CD8-positive, alpha-beta memory T cell (primary cell): Measurements from ENCODE around the gene ABCC4. TPM values are rescaled to one million over a fixed set of nuclear protein-coding genes. Genes with fewer than 3 reads are reported as not detected.
A peak's percentile ranks its signal among the peaks of the same experiment; 100 is the strongest.

Experiments used
- CTCF ChIA-PET: fragments of 350-600 bp; sonication (Branson Sonifier 250); formaldehyde crosslinking; loops from one replicate; lab custom pipeline; 2021; ENCODE audit warnings: antibody characterized with exemption; lab: Charles Lee
- POLR2A ChIA-PET: fragments of 350-600 bp; sonication (Branson Sonifier 250); formaldehyde crosslinking; loops from one replicate; lab custom pipeline; 2021; ENCODE audit warnings: antibody characterized with exemption; lab: Charles Lee
- DNase-seq, 5 donors: peaks; one replicate each; pipeline versions ENCODE4 v3.0.0 to v3.0.0-alpha.2; 2020 to 2022; ENCODE audit warnings: mixed read lengths in 1 of 5
- H3K27ac ChIP-seq: one replicate; pipeline ENCODE4 v1.7.0; 2013; ENCODE audit warnings: low read depth, mild to moderate bottlenecking, low read length, moderate library complexity
- H3K27me3 ChIP-seq: 2 replicates; pipeline ENCODE4 v1.7.0; 2013; ENCODE audit warnings: low read length, mild to moderate bottlenecking; ENCODE audit not compliant: insufficient read depth, poor library complexity, severe bottlenecking
- H3K36me3 ChIP-seq: 2 replicates; pipeline ENCODE4 v1.7.0; 2013; ENCODE audit warnings: mild to moderate bottlenecking, low read length, moderate library complexity; ENCODE audit not compliant: insufficient read depth
- H3K4me1 ChIP-seq: 2 replicates; pipeline ENCODE4 v1.7.0; 2013; ENCODE audit warnings: mild to moderate bottlenecking, low read length, moderate library complexity; ENCODE audit not compliant: insufficient read depth
- H3K4me3 ChIP-seq: 2 replicates; pipeline ENCODE4 v1.7.0; 2013; ENCODE audit warnings: mild to moderate bottlenecking, low read length
- H3K9me3 ChIP-seq: 2 replicates; pipeline ENCODE4 v1.7.0; 2013; ENCODE audit warnings: mild to moderate bottlenecking, low read length
- H3K27ac Mint-ChIP-seq, 8 donors: one replicate each; pipeline ENCODE4 v1.8.0; 2020 to 2021; ENCODE audit warnings: mixed read lengths in 8 of 8, mild to moderate bottlenecking in 6 of 8, inconsistent platforms in 3 of 8, moderate library complexity in 3 of 8
- H3K27me3 Mint-ChIP-seq, 2 donors: one replicate each; pipeline ENCODE4 v1.8.0; 2020 to 2021; ENCODE audit warnings: mixed read lengths in 2 of 2, mild to moderate bottlenecking in 1 of 2, moderate library complexity in 1 of 2
- H3K36me3 Mint-ChIP-seq, 3 donors: one replicate each; pipeline ENCODE4 v1.8.0; 2020 to 2021; ENCODE audit warnings: mixed read lengths in 3 of 3, inconsistent platforms in 1 of 3, mild to moderate bottlenecking in 1 of 3
- H3K4me1 Mint-ChIP-seq, 3 donors: one replicate each; pipeline ENCODE4 v1.8.0; 2020 to 2021; ENCODE audit warnings: mixed read lengths in 3 of 3, inconsistent platforms in 1 of 3, mild to moderate bottlenecking in 1 of 3
- H3K4me3 Mint-ChIP-seq, 7 donors: one replicate each; pipeline ENCODE4 v1.8.0; 2020 to 2021; ENCODE audit warnings: mixed read lengths in 7 of 7, mild to moderate bottlenecking in 6 of 7, moderate library complexity in 4 of 7, inconsistent platforms in 2 of 7
- H3K9me3 Mint-ChIP-seq, 5 donors: one replicate each; pipeline ENCODE4 v1.8.0; 2020 to 2022; ENCODE audit warnings: mixed read lengths in 5 of 5, mild to moderate bottlenecking in 3 of 5, moderate library complexity in 2 of 5, inconsistent platforms in 1 of 5
- polyA plus RNA-seq: library from polyadenylated mRNA; unstranded; fragments of 300-500 nt; fragmentation: Illumina TruSeq; gene quantifications from one replicate; pipeline ENCODE4 v1.2.3, GENCODE V29; 2021
- total RNA-seq, 2 experiments: library from RNA; stranded (reverse); gene quantifications; one replicate each; pipeline ENCODE4 v1.2.3, GENCODE V29; 2021

The ABCC4 gene
- total and polyA plus RNA-seq, 3 experiments from 2014 or later, result 3.0 to 12.5 (median 11.2) TPM

DNA sequence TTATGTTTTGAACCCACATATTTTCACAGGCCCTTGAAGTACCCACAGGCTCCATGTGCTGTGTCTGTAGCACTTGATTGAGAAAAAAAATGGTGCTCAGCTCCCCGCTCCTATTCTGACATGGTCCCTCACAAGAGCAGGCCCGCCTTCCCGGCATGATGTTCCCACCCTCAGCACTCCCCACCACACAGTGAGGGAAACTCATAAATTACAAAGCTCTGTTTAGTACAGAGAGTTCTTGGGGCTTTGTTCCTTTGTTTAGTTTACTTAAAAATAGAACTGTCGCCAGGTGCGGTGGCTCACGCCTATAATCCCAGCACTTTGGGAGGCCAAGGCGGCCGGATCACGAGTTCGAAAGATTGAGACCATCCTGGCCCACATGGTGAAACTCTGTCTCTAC lies 25.9 kb upstream of the ABCC4 start:
- H3K4me3 ChIP-seq, result no peak overlapping the region
- H3K27ac ChIP-seq, result no peak overlapping the region
- H3K4me1 ChIP-seq, result no peaks in the 10 kb centered on the region
- Mint-ChIP-seq H3K4me1 (no peaks in the 10 kb centered on the region), H3K27ac (no peak overlapping the region), H3K4me3 (no peak overlapping the region), H3K36me3 (no peaks in the 10 kb centered on the region), H3K27me3 (no peaks in the 10 kb centered on the region), H3K9me3 (no peaks in the 10 kb centered on the region)
- POLR2A ChIA-PET, result no interaction called here
- CTCF ChIA-PET, result no interaction called here
- DNase-seq, result no peak
- H3K36me3 ChIP-seq, result no peaks in the 10 kb centered on the region
- no peaks in the 10 kb centered on the region for H3K9me3 ChIP-seq
- H3K27me3 ChIP-seq, result no peaks in the 10 kb centered on the region

GRCh38 chr13:95326695-95327094 lies 25.4 kb upstream of the ABCC4 start:
- Histone ChIP-seq H3K27ac (no peak overlapping the region), H3K4me1 (no peaks in the 10 kb centered on the region), H3K4me3 (no peak overlapping the region), H3K36me3 (no peaks in the 10 kb centered on the region), H3K27me3 (no peaks in the 10 kb centered on the region), H3K9me3 (no peaks in the 10 kb centered on the region)
- no peaks in the 10 kb centered on the region for H3K9me3 Mint-ChIP-seq
- POLR2A ChIA-PET, result no interaction called here
- H3K4me3 Mint-ChIP-seq, result no peak overlapping the region
- DNase-seq, result no peak
- no peaks in the 10 kb centered on the region for H3K4me1 Mint-ChIP-seq
- no peaks in the 10 kb centered on the region for H3K36me3 Mint-ChIP-seq
- H3K27me3 Mint-ChIP-seq, result no peaks in the 10 kb centered on the region
- CTCF ChIA-PET, result no interaction called here
- no peak overlapping the region for H3K27ac Mint-ChIP-seq

GRCh38 chr13:95325485-95325884 lies 24.2 kb upstream of the ABCC4 start:
- H3K36me3 ChIP-seq, result no peaks in the 10 kb centered on the region
- H3K27ac ChIP-seq, result no peak overlapping the region
- H3K9me3 Mint-ChIP-seq, result no peaks in the 10 kb centered on the region
- no peak overlapping the region for H3K4me3 Mint-ChIP-seq
- H3K9me3 ChIP-seq, result no peaks in the 10 kb centered on the region
- H3K4me1 Mint-ChIP-seq, result no peaks in the 10 kb centered on the region
- ChIA-PET CTCF (no interaction called here), POLR2A (no interaction called here)
- no peaks in the 10 kb centered on the region for H3K36me3 Mint-ChIP-seq
- H3K27me3 ChIP-seq, result no peaks in the 10 kb centered on the region
- no peaks in the 10 kb centered on the region for H3K4me1 ChIP-seq
- DNase-seq, result no peak
- H3K4me3 ChIP-seq, result no peak overlapping the region
- no peak overlapping the region for H3K27ac Mint-ChIP-seq
- H3K27me3 Mint-ChIP-seq, result peaks cover 0 to 3% of the 10 kb centered on the region in 2 donors

DNA sequence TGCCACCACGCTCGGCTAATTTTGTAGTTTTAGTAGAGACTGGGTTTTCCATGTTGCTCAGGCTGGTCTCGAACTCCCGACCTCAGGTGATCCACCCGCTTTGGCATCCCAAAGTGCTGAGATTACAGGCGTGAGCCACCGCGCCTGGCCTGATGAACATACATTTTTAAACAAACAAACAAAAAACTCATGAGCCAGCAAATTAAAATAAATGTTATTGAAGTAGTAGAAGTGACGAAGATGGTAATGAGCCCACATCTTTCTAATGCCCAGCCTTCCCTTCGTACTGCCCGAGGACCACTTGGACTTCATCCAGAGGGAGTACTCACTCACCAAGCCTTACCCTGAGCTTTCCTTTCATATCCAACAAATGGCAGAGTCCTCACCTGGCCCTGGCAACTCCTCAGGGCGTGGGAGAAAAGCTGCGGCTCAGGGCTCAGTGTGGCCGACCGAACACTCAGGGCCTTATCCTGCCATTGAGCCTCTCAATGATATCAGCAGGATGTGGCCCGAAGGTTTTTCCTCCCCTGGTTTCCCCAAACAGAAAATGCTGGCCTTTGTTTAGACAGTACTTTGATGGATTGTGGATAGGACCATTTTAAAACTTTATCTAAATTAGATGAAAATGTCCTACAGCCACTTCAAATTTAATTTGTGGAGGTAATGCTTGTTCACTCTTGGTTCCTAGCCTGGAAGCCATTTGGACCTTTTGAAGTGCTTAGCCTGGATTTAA lies 22.8 kb upstream of the ABCC4 start:
- no peaks in the 10 kb centered on the region for H3K4me1 ChIP-seq
- Mint-ChIP-seq H3K27ac (no peak overlapping the region), H3K4me3 (no peak overlapping the region), H3K9me3 (no peaks in the 10 kb centered on the region), H3K36me3 (no peaks in the 10 kb centered on the region), H3K27me3 (peaks cover 0 to 11% of the 10 kb centered on the region in 2 donors), H3K4me1 (no peaks in the 10 kb centered on the region)
- no peaks in the 10 kb centered on the region for H3K9me3 ChIP-seq
- no peak for DNase-seq
- CTCF ChIA-PET, result no interaction called here
- H3K36me3 ChIP-seq, result no peaks in the 10 kb centered on the region
- POLR2A ChIA-PET, result interaction anchor here (0.5 kb wide), 1 partner anchor 19 kb away, joined by 6 read pairs; no protein-coding TSS in a partner anchor
- no peak overlapping the region for H3K27ac ChIP-seq
- H3K27me3 ChIP-seq, result no peaks in the 10 kb centered on the region
- no peak overlapping the region for H3K4me3 ChIP-seq

DNA sequence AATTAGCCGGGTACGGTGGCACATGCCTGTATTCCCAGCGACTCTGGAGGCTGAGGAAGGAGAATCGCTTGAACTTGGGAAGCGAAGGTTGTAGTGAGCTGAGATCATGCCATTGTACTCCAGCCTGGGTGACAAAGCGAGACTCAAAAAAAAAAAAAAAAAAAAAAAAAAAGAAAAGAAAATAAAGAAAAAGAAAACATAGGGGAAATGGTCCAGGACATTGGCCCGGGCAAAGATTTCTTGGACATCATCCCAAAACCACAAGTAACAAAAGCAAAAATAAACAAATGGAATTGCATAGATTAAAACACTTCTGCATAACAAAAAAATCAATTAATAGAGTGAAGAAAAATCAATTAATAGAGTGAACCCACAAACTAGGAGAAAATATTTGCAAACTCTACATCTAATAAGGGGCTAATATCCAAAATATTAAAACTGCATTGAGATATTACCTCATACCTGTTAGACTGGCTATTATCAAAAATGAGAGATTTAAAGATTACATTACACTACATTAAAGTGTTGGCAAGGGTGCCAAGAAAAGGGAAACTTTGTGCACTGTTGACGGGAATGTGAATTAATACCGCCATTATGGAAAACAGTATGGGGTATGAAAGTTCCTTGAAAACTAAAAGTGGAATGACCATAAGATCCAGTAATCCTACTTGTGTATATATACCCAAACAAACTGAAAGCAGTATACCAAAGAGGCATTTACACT lies 18.5 kb upstream of the ABCC4 start:
- H3K4me3 ChIP-seq, result no peak overlapping the region
- H3K4me3 Mint-ChIP-seq, result no peak overlapping the region
- DNase-seq, result no peak
- no peaks in the 10 kb centered on the region for H3K36me3 Mint-ChIP-seq
- no peaks in the 10 kb centered on the region for H3K36me3 ChIP-seq
- no peaks in the 10 kb centered on the region for H3K4me1 Mint-ChIP-seq
- peaks cover 0 to 20% of the 10 kb centered on the region in 2 donors for H3K27me3 Mint-ChIP-seq
- no peaks in the 10 kb centered on the region for H3K9me3 ChIP-seq
- no peak overlapping the region for H3K27ac Mint-ChIP-seq
- no peak overlapping the region for H3K27ac ChIP-seq
- ChIA-PET CTCF (no interaction called here), POLR2A (no interaction called here)
- H3K9me3 Mint-ChIP-seq, result no peaks in the 10 kb centered on the region
- no peaks in the 10 kb centered on the region for H3K4me1 ChIP-seq
- H3K27me3 ChIP-seq, result no peaks in the 10 kb centered on the region

DNA sequence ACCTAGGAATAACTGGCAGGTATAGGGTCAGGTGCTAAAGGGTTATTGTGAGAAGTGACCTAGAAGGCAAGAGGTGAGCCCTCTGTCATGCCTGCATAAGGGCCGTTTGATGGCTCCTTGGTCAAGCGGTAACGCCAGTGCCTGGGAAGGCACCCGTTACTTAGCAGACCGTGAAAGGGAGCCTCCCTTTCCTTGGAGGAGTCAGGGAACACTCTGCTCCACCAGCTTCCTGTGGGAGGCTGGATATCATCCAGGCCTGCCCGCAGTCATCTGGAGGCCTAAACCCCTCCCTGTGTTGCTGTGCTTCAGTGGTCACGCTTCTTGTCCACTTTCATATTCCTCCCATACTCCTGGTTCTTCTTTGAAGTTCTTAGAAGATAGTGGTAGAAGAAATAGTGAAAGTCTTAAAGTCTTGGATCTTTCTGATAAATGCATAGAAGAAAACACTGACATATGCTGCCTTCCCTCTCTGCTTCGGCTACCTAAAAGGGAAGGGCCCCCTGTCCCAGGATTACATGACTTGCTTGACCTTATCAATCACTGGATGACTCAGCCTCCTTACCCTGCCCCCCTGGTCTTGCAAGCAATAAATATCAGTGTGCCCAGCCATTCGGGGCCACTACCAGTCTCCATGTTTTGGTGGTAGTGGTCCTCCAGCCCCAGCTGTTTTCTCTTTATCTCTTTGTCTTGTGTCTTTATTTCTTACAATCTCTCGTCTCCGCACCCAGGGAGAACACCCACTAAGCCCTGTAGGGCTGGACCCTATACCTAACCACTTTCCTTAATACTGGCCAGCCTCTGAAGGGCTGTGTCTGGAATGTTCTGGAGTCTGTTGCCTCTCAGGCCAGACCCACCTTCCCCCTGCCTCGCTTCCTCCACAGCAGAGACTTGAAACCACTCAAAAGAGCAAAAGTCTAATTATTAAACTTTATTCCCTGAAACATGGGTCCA lies 16.1 kb upstream of the ABCC4 start:
- no peaks in the 10 kb centered on the region for H3K27me3 ChIP-seq
- no peaks in the 10 kb centered on the region for H3K4me1 ChIP-seq
- no peaks in the 10 kb centered on the region for H3K36me3 Mint-ChIP-seq
- H3K36me3 ChIP-seq, result no peaks in the 10 kb centered on the region
- no peaks in the 10 kb centered on the region for H3K9me3 Mint-ChIP-seq
- no peak overlapping the region for H3K4me3 ChIP-seq
- H3K4me3 Mint-ChIP-seq, result no peak overlapping the region
- H3K9me3 ChIP-seq, result no peaks in the 10 kb centered on the region
- CTCF ChIA-PET, result no interaction called here
- H3K27me3 Mint-ChIP-seq, result peaks cover 0 to 24% of the 10 kb centered on the region in 2 donors
- H3K27ac Mint-ChIP-seq, result peak overlapping the region in 1 of 8 donors; percentile 55
- no peaks in the 10 kb centered on the region for H3K4me1 Mint-ChIP-seq
- no peak for DNase-seq
- peak overlapping the region; percentile 6 for H3K27ac ChIP-seq
- POLR2A ChIA-PET, result no interaction called here

DNA sequence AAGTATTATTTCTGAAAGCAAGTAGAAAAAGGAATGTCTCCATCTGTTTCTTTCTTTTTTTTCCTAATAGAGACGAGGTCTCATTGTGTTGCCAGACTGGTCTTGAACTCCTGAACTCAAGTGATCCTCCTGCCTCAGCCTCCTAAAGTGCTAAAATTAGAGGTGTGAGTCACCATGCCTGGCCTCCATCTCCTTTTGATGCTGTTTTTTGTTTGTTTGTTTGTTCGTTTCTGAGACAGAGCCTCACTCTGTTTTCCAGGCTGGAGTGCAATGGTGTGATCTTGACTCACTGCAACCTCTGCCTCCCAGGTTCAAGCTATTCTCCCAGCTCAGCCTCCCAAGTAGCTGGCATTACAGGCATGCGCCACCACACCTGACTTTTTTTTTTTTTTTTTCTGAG lies 14.5 kb upstream of the ABCC4 start:
- Histone ChIP-seq H3K9me3 (no peaks in the 10 kb centered on the region), H3K4me3 (no peak overlapping the region), H3K36me3 (no peaks in the 10 kb centered on the region), H3K4me1 (no peaks in the 10 kb centered on the region), H3K27ac (no peak overlapping the region), H3K27me3 (no peaks in the 10 kb centered on the region)
- H3K27ac Mint-ChIP-seq, result no peak overlapping the region
- ChIA-PET POLR2A (no interaction called here), CTCF (no interaction called here)
- DNase-seq, result no peak
- H3K27me3 Mint-ChIP-seq, result peaks cover 0 to 35% of the 10 kb centered on the region in 2 donors
- H3K4me1 Mint-ChIP-seq, result no peaks in the 10 kb centered on the region
- no peaks in the 10 kb centered on the region for H3K9me3 Mint-ChIP-seq
- H3K36me3 Mint-ChIP-seq, result no peaks in the 10 kb centered on the region
- H3K4me3 Mint-ChIP-seq, result no peak overlapping the region

DNA sequence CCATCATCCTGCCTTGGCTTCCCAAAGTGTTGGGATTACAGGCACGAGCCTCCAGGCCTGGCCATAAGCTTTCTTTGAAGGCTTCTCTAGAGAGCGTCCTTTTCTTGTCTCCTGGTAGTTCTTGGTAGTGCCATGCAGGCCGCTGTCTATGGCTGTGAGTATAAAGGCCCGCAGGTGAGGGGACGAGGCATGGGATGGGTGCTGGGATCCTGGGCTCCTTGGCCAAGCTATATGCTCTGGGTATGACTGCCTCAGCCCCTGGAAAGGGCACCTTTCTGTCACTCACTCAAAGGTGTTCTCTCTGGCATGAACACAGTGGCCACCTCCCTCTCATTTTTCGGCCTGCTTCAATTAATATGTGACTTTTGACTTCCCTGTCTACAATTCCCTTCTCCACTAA lies 6.3 kb upstream of the ABCC4 start:
- Mint-ChIP-seq H3K4me1 (no peaks in the 10 kb centered on the region), H3K27me3 (peaks cover 2 to 15% of the 10 kb centered on the region in 2 donors), H3K36me3 (peaks cover 0 to 1% (median 0%) of the 10 kb centered on the region in 3 donors), H3K9me3 (no peaks in the 10 kb centered on the region), H3K27ac (no peak overlapping the region), H3K4me3 (no peak overlapping the region)
- no peak overlapping the region for H3K27ac ChIP-seq
- ChIA-PET CTCF (no interaction called here), POLR2A (no interaction called here)
- no peaks in the 10 kb centered on the region for H3K9me3 ChIP-seq
- no peaks in the 10 kb centered on the region for H3K36me3 ChIP-seq
- H3K4me1 ChIP-seq, result no peaks in the 10 kb centered on the region
- no peak for DNase-seq
- H3K27me3 ChIP-seq, result no peaks in the 10 kb centered on the region
- H3K4me3 ChIP-seq, result no peak overlapping the region
